Stimulated activated CD8-positive, alpha-beta memory T cell treated with anti-CD3 and anti-CD28 coated beads, Interleukin-7, amount 100 ng/mL, for 24 hours (primary cell): Measurements from ENCODE around the gene PIP5K1C.

ENCODE experiments used
- DNase-seq: peaks from one replicate; pipeline ENCODE4 v3.0.0-alpha.2; 2020; ENCODE audit warnings: low read depth

The PIP5K1C gene, protein sequence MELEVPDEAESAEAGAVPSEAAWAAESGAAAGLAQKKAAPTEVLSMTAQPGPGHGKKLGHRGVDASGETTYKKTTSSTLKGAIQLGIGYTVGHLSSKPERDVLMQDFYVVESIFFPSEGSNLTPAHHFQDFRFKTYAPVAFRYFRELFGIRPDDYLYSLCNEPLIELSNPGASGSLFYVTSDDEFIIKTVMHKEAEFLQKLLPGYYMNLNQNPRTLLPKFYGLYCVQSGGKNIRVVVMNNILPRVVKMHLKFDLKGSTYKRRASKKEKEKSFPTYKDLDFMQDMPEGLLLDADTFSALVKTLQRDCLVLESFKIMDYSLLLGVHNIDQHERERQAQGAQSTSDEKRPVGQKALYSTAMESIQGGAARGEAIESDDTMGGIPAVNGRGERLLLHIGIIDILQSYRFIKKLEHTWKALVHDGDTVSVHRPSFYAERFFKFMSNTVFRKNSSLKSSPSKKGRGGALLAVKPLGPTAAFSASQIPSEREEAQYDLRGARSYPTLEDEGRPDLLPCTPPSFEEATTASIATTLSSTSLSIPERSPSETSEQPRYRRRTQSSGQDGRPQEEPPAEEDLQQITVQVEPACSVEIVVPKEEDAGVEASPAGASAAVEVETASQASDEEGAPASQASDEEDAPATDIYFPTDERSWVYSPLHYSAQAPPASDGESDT

DNA sequence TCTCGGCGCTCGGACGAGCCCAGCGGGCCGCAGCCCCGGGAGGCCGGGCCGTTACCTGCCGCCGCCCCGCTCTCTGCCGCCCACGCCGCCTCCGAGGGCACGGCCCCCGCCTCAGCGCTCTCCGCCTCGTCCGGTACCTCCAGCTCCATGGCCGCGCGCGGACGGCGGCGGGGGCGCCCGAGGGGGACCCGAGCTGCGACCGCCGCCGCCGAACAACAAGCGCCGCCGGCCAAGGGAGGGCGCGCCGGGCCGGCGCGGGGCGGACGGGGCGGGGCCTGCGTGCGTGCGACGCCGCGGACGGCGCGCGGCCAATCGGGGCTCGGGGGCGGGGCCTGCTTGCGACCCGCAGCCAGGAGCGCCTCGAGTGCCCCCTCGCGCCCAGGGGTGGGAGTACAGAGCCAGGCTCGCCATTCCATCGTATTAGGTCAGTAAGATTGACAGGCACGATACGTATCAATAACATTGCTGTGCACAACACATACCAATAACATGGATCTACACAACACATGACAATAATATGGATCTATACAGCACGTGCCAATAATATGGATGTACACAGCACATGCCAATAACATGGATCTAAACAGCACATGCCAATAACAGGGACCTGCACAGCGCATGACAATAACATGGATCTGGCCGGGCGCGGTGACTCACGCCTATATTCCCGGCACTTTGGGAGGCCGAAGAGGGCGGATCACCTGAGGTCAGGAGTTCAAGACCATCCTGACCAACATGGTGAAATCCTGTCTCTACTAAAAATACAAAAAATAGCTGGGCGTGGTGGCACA is at the start of gene PIP5K1C:
TSS of gene PIP5K1C (minus strand) at position 227 of the 791 bp plus-strand sequence. CDS start at position 149, 78 bp downstream.
- peak; percentile 86 for DNase-seq

DNA sequence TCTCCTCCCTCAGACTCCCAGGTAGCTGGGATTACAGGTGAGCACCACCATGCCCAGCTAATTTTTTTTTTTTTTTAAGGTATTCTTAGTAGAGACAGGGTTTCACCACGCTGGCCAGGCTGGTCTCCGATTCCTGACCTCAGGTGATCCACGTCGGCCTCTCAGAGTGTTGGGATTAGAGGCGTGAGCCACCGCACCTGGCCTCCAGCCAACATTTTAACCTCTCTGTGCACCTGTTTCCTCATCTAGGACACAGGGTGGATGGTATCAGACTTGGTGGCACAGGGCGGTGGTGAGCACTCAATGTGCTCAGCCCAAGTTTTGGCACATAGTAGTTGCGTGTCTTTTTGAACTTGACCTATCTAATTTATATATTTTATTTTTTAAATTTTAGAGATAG is 48.7 kb upstream of the PIP5K1C start:
- no peak for DNase-seq

DNA sequence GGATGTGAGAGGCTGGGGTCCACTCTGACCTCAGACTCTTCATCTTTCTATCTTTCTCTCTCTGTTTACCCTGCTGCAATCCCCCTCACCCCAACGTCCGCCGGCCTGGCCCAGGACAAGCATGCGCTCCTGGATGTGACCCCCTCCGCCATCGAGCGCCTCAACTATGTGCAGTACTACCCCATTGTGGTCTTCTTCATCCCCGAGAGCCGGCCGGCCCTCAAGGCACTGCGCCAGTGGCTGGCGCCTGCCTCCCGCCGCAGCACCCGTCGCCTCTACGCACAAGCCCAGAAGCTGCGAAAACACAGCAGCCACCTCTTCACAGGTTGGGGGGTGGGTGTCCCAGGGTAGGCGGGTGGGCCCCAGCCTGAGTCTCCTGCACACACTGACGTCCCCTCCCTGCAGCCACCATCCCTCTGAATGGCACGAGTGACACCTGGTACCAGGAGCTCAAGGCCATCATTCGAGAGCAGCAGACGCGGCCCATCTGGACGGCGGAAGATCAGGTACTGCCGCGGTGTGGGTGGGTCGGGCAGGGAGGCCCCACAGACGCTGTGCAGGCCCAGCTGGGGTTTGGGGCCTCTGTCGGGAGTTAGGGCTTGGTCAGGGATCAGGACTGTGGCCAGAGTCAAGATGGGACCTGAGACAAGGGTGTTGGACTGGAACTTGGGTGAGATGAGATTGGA is 46.2 kb upstream of the PIP5K1C start:
- no peak for DNase-seq

DNA sequence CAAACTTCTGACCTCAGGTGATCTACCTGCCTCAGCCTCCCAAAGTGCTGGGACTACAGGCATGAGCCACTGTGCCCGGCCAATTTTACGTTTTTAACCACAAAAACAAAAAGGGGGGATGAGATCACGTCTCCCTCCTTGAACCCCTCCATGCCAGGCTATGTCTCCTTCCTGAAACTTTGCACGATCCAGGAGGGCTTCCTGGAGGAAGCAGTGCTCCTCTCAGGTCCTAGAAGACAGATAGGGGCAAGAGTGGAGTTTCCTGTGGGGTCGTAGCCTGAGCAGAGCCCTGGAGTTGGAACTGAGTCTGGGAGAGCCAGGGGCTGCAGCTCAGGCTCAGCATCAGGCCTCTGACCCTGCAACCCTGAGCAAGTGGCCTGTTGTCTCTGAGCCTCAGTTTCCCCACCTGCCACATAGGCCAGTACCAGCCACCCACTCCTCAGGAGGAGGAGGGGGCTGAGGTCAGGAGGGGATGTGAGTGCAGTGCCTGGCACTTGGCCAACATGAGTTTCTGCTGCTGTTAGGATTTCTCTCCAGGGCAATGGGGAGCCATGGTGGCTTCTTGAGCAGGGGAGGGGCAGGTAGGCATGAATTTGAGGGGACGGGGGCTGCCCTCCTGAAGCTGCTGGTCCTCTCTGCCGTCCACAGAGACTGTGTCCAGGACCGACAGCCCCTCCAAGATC is 45.2 kb upstream of the PIP5K1C start:
- DNase-seq, result no peak

DNA sequence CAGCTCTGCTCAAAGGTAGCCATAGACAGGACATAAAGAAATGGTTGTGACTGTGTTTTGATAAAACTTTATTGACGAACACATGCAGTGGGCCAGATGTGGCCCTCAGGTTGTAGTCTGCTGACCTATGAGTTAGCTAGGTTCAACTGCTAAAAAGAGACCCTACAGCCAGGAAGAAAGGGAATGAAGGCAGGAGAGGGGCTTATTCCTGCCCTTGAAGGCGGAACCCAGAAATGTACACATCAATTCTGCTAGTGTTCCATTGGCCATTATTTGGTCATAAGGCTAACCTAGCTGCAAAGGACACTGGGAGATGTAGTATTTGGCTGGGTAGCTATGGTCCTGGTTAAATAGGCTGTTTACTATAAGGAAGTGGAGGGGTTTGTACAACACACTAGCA is 43.2 kb upstream of the PIP5K1C start:
- DNase-seq, result no peak

DNA sequence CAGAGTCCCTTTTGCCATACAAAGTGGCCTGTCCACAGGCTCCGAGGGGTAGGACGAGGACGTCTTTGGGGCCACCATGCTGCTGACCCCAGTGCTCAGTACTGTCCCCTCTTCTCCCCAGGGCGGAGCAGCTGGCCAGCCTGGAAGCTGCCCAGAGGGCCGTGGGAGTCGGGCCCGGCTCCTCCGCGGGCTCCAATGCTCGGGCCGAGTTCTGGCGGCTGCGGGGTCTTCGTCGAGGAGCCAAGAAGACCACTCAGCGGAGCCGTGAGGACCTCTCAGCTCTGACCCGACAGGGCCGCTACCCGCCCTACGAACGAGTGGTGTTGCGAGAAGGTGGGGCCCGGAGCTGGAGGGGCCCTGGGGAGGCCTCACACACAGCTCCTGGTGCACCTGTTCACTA is 40.2 kb upstream of the PIP5K1C start:
- no peak for DNase-seq

DNA sequence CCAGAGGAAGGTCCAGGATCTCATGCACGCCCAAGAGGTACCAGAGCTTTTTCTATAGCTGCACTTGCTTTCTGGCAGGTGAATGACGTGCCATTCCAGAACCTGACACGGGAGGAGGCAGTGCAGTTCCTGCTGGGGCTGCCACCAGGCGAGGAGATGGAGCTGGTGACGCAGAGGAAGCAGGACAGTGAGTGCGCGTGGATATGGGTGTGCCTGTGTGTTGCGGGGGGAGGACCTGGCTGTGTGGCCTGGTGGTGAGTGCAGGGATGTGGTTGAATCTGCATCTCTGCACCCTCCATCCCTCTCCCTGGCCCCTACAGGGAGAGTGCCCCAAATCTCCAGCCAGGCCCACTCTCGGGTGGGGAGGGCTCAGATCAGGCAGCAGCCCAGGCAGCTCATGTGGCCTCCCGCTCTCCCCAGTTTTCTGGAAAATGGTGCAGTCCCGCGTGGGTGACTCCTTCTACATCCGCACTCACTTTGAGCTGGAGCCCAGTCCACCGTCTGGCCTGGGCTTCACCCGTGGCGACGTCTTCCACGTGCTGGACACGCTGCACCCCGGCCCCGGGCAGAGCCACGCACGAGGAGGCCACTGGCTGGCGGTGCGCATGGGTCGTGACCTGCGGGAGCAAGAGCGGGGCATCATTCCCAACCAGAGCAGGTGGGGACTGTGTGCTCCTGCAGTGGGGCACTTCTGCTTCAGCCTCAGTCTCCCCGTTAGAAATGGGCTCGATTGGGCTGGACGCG is 38.4 kb upstream of the PIP5K1C start:
- no peak for DNase-seq

DNA sequence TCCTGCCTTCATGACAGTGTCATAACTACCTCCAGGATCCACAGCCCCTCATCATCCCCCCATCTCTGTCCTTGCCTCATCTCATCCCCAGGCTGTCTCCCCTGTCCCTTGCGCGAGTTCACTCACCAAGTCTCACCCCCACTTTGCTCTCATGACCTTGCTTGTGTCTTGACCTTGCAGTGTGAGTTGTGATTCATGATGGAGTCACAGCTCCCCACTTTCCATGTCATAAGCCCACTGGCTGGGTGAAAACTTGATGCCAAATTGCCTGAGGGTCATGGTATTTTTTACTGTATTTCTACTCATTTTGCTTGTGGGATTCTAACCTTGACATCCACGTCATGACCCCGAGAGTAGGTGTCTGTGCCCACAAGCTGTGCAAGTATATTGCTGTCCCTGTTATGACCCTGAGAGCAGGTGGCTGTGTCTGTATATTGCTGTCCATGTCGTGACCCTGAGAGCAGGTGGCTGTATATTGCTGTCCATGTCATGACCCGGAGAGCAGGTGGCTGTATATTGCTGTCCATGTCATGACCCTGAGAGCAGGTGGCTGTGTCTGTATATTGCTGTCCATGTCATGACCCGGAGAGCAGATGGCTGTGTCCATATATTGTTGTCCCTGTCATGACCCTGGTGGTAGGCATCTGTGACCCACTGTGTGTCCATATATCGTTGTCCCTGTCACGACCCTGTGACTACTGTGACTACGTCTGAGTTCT is 37.4 kb upstream of the PIP5K1C start:
- no peak for DNase-seq

DNA sequence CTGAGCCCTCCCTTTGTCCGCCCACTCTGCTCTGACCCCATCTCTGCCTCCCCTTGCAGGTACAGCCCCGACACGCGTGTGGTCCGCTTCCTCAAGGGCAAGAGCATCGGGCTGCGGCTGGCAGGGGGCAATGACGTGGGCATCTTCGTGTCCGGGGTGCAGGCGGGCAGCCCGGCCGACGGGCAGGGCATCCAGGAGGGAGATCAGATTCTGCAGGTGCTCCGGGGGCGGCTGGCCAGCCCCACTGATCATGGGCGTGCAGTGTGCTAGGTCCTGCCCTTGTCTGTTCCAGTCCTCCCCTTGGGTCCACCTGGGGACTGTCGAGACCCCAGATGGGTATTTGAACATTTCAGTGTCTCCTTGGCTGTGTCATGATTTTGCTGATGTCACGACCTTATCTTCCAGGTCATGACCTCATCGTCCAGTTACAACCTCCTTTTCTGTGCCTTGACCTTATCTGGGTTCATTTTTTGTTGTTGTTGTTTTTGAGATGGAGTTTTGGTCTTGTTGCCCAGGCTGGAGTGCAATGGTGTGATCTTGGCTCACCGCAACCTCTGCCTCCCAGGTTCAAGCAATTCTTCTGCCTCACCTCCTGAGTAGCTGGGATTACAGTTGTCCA is 35.9 kb upstream of the PIP5K1C start:
- DNase-seq, result no peak

DNA sequence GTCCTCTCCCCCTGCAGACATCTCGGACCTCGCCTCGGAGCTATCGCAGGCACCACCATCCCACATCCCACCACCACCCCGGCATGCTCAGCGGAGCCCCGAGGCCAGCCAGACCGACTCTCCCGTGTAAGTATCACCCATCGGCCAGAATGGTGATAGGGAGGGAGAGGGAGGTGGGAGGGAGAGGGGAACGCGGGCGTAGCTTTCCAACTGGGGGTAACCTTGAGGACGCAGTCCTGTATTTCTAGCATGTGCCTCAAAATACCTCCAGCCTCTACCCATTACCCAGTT is 34.0 kb upstream of the PIP5K1C start:
- DNase-seq, result no peak

DNA sequence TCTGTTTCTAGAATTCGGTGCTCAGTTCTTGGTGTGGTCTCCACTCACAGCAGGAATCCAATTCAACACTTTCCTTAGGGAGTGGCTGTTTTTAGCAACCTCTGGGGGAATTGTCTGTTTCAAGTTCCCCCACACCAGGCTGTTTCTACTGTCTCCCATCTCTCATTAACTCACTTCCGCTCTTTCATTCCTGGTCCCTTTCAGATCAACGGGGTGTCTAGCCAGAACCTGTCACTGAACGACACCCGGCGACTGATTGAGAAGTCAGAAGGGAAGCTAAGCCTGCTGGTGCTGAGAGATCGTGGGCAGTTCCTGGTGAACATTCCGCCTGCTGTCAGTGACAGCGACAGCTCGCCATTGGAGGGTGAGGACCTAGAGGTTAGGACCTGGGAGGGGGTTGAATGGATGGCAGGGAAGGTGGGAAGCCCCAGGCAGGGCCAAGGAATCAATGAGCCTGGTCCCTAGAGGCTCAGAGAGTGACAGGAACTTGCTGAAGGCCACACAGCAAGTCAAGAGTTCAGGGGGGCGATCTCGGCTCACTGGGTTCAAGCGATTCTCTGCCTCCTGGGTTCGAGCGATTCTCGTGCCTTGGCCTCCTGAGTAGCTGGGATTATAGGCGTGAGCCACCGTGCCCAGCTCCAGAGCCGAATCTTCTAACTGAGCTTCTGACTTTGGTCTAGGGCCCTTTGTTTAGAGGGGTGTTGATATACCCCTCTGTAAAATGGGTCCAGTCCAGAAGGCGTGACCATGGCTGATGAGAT is 33.5 kb upstream of the PIP5K1C start:
- no peak for DNase-seq

DNA sequence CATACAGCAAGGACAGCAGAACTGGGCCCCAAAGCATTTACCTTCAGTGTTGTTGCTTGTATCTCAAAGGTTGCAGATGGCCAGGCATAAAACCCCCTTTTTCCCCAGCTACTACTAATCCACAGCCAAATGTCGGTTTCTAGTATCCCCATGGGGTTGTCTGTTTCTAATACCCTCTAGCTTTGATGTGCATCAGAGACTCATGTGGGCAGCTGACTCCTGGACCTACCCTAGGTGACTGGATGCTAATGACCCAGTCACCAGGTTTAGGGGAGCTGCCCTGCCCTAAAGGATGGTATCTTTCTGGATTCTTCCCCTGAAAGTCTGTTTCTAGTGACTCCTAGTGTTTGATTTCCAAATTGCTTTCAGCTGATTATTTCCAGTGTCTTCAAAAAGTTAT is 31.8 kb upstream of the PIP5K1C start:
- DNase-seq, result no peak

DNA sequence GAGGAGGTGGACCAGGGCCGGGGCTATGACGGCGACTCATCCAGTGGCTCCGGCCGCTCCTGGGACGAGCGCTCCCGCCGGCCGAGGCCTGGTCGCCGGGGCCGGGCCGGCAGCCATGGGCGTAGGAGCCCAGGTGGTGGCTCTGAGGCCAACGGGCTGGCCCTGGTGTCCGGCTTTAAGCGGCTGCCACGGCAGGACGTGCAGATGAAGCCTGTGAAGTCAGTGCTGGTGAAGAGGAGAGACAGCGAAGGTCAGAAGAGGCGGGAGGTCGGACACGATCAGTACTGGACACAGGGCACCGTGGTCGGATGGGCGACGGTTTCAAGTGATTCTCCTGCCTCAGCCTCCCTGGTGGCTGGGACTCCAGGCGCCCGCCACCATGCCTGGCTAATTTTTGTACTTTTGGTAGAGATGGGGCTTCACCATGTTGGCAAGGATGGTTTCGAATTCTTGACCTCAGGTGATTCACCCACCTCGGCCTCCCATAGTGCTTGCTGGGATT is 30.2 kb upstream of the PIP5K1C start:
- no peak for DNase-seq

DNA sequence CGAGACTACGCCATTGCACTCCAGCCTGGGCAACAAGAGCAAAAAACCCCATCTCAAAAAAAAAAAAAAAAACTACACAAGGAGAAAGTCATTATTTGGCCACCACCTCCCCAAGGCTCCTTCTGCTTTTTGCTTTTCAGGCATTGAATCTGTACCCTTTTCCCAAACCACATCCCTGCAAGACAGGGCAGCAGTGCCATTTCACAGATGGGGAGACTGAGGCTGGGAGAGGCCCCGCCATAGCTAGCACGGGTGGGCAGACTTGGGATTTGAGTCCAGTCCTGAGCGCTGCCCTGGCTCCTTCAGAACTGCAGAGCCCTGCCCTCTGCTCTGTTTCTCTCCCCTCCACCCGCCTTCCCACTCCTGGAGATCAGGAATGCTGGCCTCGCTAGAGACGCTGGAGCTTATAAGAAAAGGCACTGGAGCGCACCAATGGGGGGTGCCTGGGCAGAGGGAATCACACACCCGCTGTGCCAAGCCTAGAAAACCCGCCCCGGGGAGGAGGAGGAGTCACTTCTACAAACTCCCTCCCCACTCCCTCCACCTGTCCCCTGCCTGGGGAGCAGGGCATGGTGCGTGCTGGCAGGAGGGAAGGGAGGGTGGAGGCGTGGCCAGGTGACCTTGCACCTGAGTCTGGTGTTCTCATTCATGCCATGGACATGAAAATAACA is 25.5 kb upstream of the PIP5K1C start:
- DNase-seq, result no peak

DNA sequence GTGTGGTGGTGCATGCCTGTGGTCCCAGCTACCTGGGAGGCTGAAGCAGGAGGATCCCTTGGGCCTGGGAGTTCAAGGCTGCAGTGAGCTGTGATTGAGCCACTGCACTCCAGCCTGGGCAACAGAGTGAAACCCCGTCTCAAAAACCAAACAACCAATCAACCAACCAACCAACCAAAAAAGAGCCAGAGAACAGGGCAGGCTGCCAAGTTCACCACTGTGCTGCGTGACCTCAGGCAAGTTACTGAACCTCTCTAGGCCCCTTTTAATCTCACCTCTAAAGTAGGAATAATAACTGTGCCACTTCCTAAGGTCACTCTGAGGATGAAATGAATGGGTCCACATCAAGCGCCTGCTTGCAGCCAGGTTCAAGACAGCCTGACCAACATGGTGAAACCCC is 24.9 kb upstream of the PIP5K1C start:
- no peak for DNase-seq

DNA sequence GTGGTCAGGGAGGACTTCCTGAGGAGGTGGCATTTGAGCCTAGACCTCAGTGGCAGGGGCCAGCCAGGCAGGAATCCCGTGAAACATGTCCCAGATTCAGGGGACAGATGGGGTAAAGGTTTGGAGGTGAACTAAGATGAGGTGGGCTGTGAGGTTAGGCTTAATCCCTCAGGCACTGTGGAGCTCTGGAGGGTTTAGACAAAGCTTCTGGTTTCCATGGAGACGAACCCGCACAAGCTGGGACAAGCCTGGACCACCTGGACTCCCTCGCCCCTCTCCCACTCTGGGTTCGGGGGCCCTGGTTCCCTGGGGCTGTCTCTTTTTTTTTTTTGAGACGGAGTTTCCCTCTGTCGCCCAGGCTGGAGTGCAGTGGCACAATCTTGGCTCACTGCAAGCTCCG is 23.6 kb upstream of the PIP5K1C start:
- DNase-seq, result no peak

DNA sequence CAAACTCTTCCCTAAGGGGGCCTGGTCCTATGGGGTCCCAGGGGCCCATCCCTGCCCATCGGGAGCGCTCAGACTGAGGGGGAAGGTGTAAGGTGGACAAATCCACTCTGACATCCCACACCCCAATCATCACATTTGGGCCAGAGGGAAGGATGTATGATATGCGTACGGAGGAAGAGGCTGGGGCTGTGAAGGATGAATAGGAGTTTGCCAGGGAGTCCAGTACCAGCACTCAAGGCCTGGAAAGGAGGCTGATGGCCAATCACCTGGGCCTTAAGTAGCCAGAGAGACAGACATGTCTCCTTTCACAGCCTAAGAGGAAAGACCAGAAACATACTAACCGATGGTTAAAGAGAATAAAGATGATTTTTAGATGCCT is 22.8 kb upstream of the PIP5K1C start:
- no peak for DNase-seq

DNA sequence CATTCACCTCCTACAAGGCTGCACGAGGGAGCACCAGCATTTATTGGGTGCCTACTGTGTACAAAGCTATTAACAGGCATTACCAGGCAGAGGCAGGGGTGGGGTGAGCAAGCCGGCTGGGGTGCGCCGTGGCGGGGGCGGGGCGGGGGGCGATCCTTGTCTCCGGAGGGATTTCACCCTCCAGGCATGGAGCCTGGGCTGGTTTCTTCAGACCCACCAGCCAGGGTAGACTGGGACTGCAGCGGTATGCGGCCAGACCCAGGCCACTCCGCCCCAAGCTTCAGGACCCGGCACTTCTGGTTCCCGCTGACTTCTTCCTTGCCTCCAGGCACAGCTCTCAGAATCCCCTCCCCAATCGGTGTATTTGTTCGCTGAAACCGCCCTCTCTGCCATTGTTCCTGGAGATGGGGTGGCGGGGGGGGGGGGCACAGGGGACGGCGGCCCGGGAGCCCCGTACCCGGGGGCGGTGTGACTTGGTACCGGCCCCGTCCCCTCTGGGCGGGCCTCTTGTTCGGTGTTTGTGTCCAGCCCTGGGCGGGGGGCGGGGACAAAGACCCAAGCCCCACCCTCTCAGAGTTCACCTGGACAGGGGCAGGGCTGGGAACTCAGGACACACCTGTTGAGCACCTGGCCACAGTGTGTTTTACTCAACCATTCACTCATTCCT is 22.3 kb upstream of the PIP5K1C start:
- no peak for DNase-seq
